Uterus (tissue), 4 donors: Measurements from ENCODE around the gene POP5. TPM values are rescaled to one million over a fixed set of nuclear protein-coding genes. Genes with fewer than 3 reads are reported as not detected.

Experiments used
- DNase-seq, 2 donors: peaks; one replicate each; pipeline ENCODE4 v3.0.0-alpha.2; 2019 to 2020
- H3K27ac ChIP-seq, 2 donors: fragments of 200-600 bp; sonication (generic); 1 replicate in 1 of 2; 2 replicates in 1 of 2; pipeline ENCODE4 v1.5.1; 2016 to 2018
- H3K27me3 ChIP-seq, 2 donors: fragments of 200-600 bp; sonication (generic); one replicate each; pipeline ENCODE4 v1.5.1; 2018 to 2019; ENCODE audit warnings: control low read depth in 1 of 2
- H3K36me3 ChIP-seq, 2 donors: fragments of 200-600 bp; sonication (generic); one replicate each; pipeline ENCODE4 v1.5.1; 2019; ENCODE audit warnings: control low read depth in 1 of 2
- H3K4me1 ChIP-seq, 2 donors: fragments of 200-600 bp; sonication (generic); one replicate each; pipeline ENCODE4 v1.5.1; 2018 to 2019; ENCODE audit warnings: control low read depth in 1 of 2
- H3K4me3 ChIP-seq, 2 donors: fragments of 200-600 bp; sonication (generic); 1 replicate in 1 of 2; 2 replicates in 1 of 2; pipeline ENCODE4 v1.5.1; 2018 to 2019; ENCODE audit warnings: mild to moderate bottlenecking in 1 of 2
- H3K9me3 ChIP-seq, 2 donors: fragments of 200-600 bp; sonication (generic); one replicate each; pipeline ENCODE4 v1.5.1; 2019; ENCODE audit warnings: control low read depth in 1 of 2
- CTCF ChIP-seq, 4 experiments: fragments of 200-600 bp in 2 of 4; fragments of 450-650 bp in 2 of 4; sonication (generic) in 2 of 4; IDR thresholded peaks; one replicate each; pipeline ENCODE4 v1.5.1; 2016 to 2019; ENCODE audit warnings: antibody characterized with exemption in 4 of 4, mild to moderate bottlenecking in 2 of 4, moderate library complexity in 1 of 4
- POLR2A ChIP-seq, 2 donors: fragments of 450-650 bp; IDR thresholded peaks; one replicate each; pipeline ENCODE4 v1.6.1; 2016; ENCODE audit warnings: antibody characterized with exemption in 2 of 2, mild to moderate bottlenecking in 1 of 2, moderate library complexity in 1 of 2
- intact Hi-C: fragments of 100-400 bp; cut with DNase I; formaldehyde crosslinking; loops from one replicate; pipeline ENCODE4 v1.15.1; 2023; ENCODE audit warnings: low total_unique reads
- total RNA-seq, 4 donors: library from RNA; depleted of rRNA in 3 of 4; stranded (reverse); fragments of >200 nt in 3 of 4; gene quantifications; one replicate each; pipeline versions ENCODE4 v1.1.0 to v1.2.4, GENCODE V29; 2014 to 2023
- donor health status: DM: yes; HTN: yes; CAD: no.

POP5 gene
- total RNA-seq, 4 donors from 2014 or later = 0.59 to 32.2 (median 18.0) TPM

DNA sequence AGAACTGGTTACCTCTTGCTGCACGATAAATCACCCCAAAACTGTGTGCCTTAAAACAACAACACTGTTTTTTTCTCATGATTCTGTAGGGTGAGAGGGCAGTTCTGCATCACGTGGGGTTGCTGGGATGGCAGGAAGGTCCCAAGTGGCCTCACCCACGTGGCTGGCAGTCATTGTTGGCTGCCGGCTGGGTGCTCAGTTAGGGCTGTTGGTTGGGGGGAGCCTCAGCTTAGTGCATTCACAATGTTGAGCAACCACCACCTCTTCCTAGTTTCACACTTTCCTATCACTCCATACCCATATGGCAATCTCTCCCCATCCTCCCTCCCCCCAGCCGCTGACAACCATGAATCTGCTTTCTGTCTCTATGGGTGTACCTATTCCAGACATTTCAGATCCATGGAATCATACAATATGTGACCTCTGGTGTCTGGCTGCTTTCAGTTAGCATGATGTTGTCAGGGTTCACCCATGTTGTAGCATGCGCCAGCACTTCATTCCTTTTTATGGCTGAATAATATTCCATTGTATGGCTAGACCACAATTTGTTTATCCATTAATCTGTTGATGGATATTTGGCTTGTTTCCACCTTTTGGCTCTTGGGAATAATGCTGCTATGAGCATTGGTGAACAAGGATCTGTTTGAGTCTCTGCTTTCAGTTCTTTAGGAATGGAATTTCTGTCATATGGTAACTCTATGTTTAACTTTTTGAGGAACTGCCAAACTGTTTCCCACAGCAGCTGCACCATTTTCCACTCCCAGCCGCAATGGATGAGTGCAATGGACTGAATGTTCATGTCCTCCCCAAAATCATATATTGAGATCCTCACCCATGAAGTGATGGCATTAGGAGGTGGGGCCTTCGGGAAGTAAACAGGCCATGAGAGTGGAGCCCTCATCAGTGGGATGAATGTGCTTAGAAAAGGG is 11.2 kb upstream of the POP5 start:
- no peak overlapping the region for H3K27ac ChIP-seq
- no peak for TF ChIP-seq POLR2A (IDR thresholded peaks at IDR 0.05)
- TF ChIP-seq CTCF (IDR thresholded peaks at IDR 0.05) = no peak
- no peaks in the 10 kb centered on the region for H3K36me3 ChIP-seq
- H3K27me3 ChIP-seq = no peaks in the 10 kb centered on the region
- DNase-seq = no peak
- intact Hi-C loops = no loop called here
- no peak overlapping the region for H3K4me3 ChIP-seq
- H3K4me1 ChIP-seq = no peaks in the 10 kb centered on the region
- H3K9me3 ChIP-seq = no peaks in the 10 kb centered on the region

DNA sequence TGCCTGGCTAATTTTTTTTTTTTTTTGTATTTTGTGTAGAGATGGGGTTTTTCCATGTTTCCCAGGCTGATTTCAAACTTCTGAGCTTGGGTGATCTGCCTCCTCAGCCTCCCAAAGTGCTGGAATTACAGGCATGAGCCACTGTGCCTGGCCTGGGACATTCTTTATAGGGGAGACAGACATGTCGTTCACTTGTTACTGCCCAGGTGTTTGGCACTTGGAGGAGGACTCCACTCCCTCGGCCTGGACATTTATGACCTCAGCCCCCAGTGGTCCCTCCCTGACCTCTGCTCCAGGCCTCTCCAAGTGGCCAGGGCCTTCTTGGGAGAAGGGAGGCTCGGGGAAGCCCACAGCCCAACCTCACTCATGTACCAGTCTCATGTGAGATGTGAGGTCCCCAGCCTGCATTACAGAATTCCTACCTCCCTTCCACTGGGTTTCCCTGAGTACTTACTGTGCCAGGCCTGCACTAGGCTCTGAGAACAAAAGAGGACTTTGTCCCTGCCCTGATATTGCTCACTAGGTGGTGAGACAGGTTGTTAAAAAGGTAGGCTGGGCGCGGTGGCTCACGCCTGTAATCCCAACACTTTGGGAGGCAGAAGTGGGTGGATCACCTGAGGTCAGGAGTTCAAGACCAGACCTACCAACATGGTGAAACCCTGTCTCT is 9.7 kb upstream of the POP5 start:
- Histone ChIP-seq H3K27ac (no peak overlapping the region), H3K4me3 (no peak overlapping the region), H3K27me3 (no peaks in the 10 kb centered on the region), H3K36me3 (no peaks in the 10 kb centered on the region), H3K4me1 (no peaks in the 10 kb centered on the region), H3K9me3 (no peaks in the 10 kb centered on the region)
- DNase-seq = no peak
- TF ChIP-seq CTCF (IDR thresholded peaks at IDR 0.05) = no peak
- TF ChIP-seq POLR2A (IDR thresholded peaks at IDR 0.05) = no peak
- intact Hi-C loops = no loop called here

- H3K27me3 ChIP-seq = no peaks in the 10 kb centered on the region
- H3K9me3 ChIP-seq = no peaks in the 10 kb centered on the region
- no peak for TF ChIP-seq CTCF (IDR thresholded peaks at IDR 0.05)
- no peak for TF ChIP-seq POLR2A (IDR thresholded peaks at IDR 0.05)
- DNase-seq = peak; percentile 18 to 24
- no peak overlapping the region for H3K27ac ChIP-seq
- H3K4me3 ChIP-seq = no peak overlapping the region
- peaks cover 0 to 3% of the 10 kb centered on the region in 2 donors for H3K4me1 ChIP-seq
- no peaks in the 10 kb centered on the region for H3K36me3 ChIP-seq
- intact Hi-C loops = no loop called here
These were observed 8.0 kb upstream of the POP5 start for GRCh38 chr12:120588948-120589930.

GRCh38 chr12:120588371-120588770 is 7.2 kb upstream of the POP5 start:
- Histone ChIP-seq H3K4me1 (peaks cover 0 to 12% of the 10 kb centered on the region in 2 donors), H3K9me3 (no peaks in the 10 kb centered on the region), H3K36me3 (no peaks in the 10 kb centered on the region), H3K27me3 (no peaks in the 10 kb centered on the region), H3K27ac (no peak overlapping the region), H3K4me3 (no peak overlapping the region)
- intact Hi-C loops = no loop called here
- TF ChIP-seq CTCF (IDR thresholded peaks at IDR 0.05) = no peak
- TF ChIP-seq POLR2A (IDR thresholded peaks at IDR 0.05) = no peak
- no peak for DNase-seq
